ENCODE data around the gene SCMH1. TPM values are rescaled to one million over a fixed set of nuclear protein-coding genes. Genes with fewer than 3 reads are reported as not detected.

Gene SCMH1
- total RNA-seq, 1 experiment from 2014 or later: 39.5 TPM

- H3K9me3 ChIP-seq (ENCODE audit: insufficient read depth, low read depth): peaks cover 2% of the 10 kb centered on the region
- DNase-seq: no peak
- H4K20me1 ChIP-seq (ENCODE audit: insufficient read depth): no peaks in the 10 kb centered on the region
- H2AFZ ChIP-seq: no peak overlapping the region
- H3K36me3 ChIP-seq (ENCODE audit: low read depth): no peaks in the 10 kb centered on the region
- no peak overlapping the region for H3K4me3 ChIP-seq
- ChIA-PET CTCF (no interaction called here), POLR2A (ENCODE audit: unreplicated experiment) (no interaction called here)
- H3K4me1 ChIP-seq (replicated peaks; ENCODE audit: insufficient read depth): no peaks in the 10 kb centered on the region
- H3K4me2 ChIP-seq: no peak overlapping the region
- no peaks in the 10 kb centered on the region for H3K27me3 ChIP-seq (ENCODE audit: insufficient read depth, low read depth)
- no peaks in the 10 kb centered on the region for H3K9me2 ChIP-seq (ENCODE audit: insufficient read depth)
- no TSS peak for BruUV-seq (replicated peaks)
- no peaks in the 10 kb centered on the region; the same call in 1 of the 2 replicates for H3K79me2 ChIP-seq (ENCODE audit: low read depth)
- H3F3A ChIP-seq (ENCODE audit: insufficient read depth, low read depth): no peaks in the 10 kb centered on the region
- no peak for TF ChIP-seq EZH2 (IDR thresholded peaks at IDR 0.05; ENCODE audit: low read depth)
- no peak for TF ChIP-seq CTCF (conservative IDR thresholded peaks at IDR 0.05)
- H3K27ac ChIP-seq: no peak overlapping the region
- intact Hi-C loops (cut with micrococcal nuclease; ENCODE audit: unreplicated experiment): no loop called here
Measured at GRCh38 chr1:41225495-41225894, 16.6 kb downstream of the SCMH1 start.

GRCh38 chr1:41222496-41222895, 19.6 kb downstream of the SCMH1 start:
- H3K36me3 ChIP-seq (ENCODE audit: low read depth): 0 out of 2 replicates have a peak, but pooled peaks cover 4% of the 10 kb centered on the region
- no peaks in the 10 kb centered on the region; the same call in 1 of the 2 replicates for H3K79me2 ChIP-seq (ENCODE audit: low read depth)
- CTCF ChIA-PET: no interaction called here

GRCh38 chr1:41221995-41222394, 20.1 kb downstream of the SCMH1 start:
- Histone ChIP-seq H2AFZ (no peak overlapping the region), H3K27ac (no peak overlapping the region), H3K4me1 (replicated peaks; ENCODE audit: insufficient read depth) (no peaks in the 10 kb centered on the region), H3K36me3 (ENCODE audit: low read depth) (0 out of 2 replicates have a peak, but pooled peaks cover 4% of the 10 kb centered on the region), H4K20me1 (ENCODE audit: insufficient read depth) (no peaks in the 10 kb centered on the region), H3K27me3 (ENCODE audit: insufficient read depth, low read depth) (no peaks in the 10 kb centered on the region), H3K4me3 (no peak overlapping the region), H3K9me3 (ENCODE audit: insufficient read depth, low read depth) (peaks cover 16% of the 10 kb centered on the region), H3K4me2 (no peak overlapping the region), H3K9me2 (ENCODE audit: insufficient read depth) (no peaks in the 10 kb centered on the region), H3F3A (ENCODE audit: insufficient read depth, low read depth) (no peaks in the 10 kb centered on the region), H3K79me2 (ENCODE audit: low read depth) (no peaks in the 10 kb centered on the region; the same call in 1 of the 2 replicates)
- no peak for TF ChIP-seq EZH2 (IDR thresholded peaks at IDR 0.05; ENCODE audit: low read depth)
- no peak for TF ChIP-seq CTCF (conservative IDR thresholded peaks at IDR 0.05)
- ChIA-PET POLR2A (ENCODE audit: unreplicated experiment) (interaction anchor here (0.6 kb wide), 1 partner anchor 30 kb away, joined by 7 read pairs; no protein-coding TSS in a partner anchor), CTCF (no interaction called here)
- BruUV-seq (replicated peaks): no TSS peak
- intact Hi-C loops (cut with micrococcal nuclease; ENCODE audit: unreplicated experiment): no loop called here
- no peak for DNase-seq

More at GRCh38 chr1:41222496-41222895, 19.6 kb downstream of the SCMH1 start:
- no peak for DNase-seq
- Histone ChIP-seq H3K4me3 (no peak overlapping the region), H3K9me3 (ENCODE audit: insufficient read depth, low read depth) (peaks cover 16% of the 10 kb centered on the region), H2AFZ (no peak overlapping the region), H3K4me2 (no peak overlapping the region), H3K9me2 (ENCODE audit: insufficient read depth) (no peaks in the 10 kb centered on the region), H3K4me1 (replicated peaks; ENCODE audit: insufficient read depth) (no peaks in the 10 kb centered on the region), H3F3A (ENCODE audit: insufficient read depth, low read depth) (no peaks in the 10 kb centered on the region), H3K27me3 (ENCODE audit: insufficient read depth, low read depth) (no peaks in the 10 kb centered on the region), H3K27ac (no peak overlapping the region), H4K20me1 (ENCODE audit: insufficient read depth) (no peaks in the 10 kb centered on the region)
- intact Hi-C loops (cut with micrococcal nuclease; ENCODE audit: unreplicated experiment): no loop called here
- BruUV-seq (replicated peaks): no TSS peak
- no peak for TF ChIP-seq EZH2 (IDR thresholded peaks at IDR 0.05; ENCODE audit: low read depth)
- no peak for TF ChIP-seq CTCF (conservative IDR thresholded peaks at IDR 0.05)
- POLR2A ChIA-PET (ENCODE audit: unreplicated experiment): no interaction called here
